T1000 (cell line): ENCODE measurements around the gene OR1J2.
"Not testable (repeated sequence)": the region's sequence is repeated elsewhere in the genome, so short reads cannot be mapped to it uniquely, and the experiment has no call there.

ENCODE experiments used
- DNase-seq: peaks from one replicate; lab custom pipeline; 2025; ENCODE audit warnings: mixed read lengths; lab: John Stamatoyannopoulos, UW

The OR1J2 gene, protein sequence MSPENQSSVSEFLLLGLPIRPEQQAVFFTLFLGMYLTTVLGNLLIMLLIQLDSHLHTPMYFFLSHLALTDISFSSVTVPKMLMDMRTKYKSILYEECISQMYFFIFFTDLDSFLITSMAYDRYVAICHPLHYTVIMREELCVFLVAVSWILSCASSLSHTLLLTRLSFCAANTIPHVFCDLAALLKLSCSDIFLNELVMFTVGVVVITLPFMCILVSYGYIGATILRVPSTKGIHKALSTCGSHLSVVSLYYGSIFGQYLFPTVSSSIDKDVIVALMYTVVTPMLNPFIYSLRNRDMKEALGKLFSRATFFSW

DNA sequence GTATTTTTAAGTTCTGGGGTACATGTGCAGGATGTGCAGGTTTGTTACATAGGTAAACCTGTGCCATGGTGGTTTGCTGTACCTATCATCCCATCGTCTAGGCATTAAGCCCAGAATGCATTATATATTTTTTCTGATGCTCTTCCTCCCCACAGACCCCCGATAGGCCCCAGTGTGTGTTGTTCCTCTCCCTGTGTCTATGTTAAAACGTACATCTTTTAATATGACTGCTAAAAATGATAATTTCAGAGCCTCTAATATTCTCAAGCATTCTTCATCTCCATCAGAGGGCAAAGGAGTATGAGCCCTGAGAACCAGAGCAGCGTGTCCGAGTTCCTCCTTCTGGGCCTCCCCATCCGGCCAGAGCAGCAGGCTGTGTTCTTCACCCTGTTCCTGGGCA is at the start of gene OR1J2:
Gene OR1J2 (plus strand): TSS at position 301 of the 400 bp plus-strand sequence. CDS start 0 bp downstream, at position 301.
- DNase-seq = no peak

DNA sequence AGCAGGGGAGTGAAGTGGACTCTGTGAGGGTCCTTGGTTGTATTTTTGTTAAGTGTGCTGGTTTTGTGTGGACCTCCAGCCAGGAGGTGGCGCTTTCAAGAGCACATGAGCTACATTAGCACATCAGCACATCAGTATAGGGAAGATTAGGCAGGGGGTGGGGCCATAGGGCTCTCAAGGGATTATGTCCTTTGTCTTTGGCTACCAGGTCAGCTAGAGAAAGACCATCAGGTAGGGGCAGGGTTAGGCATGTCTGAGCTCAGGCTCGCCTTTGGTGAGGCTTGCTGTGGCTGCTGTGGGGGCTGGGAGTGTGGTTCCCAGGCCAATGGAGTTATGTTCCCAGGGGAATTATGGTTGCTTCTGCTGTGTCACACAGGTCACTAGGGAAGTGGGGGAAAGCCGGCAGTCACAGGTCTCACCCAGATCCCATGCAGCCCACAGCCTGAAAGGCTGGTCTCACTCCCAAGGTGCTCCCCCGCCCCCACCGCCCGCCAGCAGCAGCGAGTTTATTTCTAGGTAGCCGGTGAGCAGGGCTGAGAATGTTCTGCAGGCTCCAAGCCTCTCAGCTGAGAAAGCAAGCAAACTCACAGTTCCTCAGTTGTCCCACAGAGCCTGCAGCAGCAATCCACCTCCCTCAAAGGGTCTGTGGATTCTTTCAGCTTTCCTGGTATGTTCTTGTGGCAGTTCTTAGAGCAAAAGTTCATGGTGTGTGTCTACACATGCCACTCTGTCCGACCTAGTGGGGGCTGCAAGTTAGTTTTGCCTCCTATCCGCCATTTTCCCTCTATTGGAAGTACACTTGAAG is 46.6 kb upstream of the OR1J2 start:
- no peak for DNase-seq

DNA sequence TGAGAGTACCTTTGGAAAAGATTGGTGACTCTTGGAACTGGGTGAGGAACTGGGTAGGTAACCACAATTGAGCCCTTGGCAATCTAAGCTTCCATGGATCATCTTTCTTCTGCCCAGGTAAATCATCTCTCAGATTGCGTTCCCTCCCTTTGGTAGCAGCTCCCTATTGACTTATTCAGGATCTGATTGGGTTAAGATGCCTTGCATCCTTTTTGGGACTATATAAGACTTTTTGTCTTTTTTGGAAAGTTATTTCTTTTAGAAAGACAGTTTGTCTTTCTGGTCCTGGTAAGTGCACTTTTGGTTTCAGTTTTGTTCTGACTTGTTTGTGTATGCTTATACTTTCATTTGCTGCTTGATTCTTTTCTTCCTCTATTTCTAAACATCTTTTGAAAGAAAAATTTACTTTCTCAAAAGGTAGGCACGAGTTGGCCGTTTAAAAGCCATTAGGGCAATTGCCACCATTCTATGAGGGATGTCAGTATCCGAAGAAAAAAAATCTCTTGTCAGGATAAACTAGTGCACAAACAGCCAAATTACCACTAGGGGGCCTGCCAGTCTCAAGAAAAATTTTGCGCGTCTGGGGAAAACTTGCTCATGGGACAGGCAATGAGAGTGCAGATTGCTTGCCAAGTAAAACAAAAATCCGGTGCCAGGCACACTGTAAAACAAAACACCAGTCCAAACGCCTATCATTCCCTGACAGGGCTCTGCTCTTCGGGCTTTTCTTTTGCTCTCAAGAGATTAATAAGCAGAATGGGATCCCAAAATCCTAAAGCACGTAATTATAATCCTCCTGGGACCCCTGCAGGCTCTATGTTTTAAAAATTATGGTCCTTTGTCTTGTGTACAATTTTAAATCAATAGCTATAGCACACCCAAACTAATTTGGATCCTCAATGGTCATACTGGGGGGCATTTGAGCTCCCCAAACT is 45.7 kb upstream of the OR1J2 start:
- peak; percentile 63 for DNase-seq

DNA sequence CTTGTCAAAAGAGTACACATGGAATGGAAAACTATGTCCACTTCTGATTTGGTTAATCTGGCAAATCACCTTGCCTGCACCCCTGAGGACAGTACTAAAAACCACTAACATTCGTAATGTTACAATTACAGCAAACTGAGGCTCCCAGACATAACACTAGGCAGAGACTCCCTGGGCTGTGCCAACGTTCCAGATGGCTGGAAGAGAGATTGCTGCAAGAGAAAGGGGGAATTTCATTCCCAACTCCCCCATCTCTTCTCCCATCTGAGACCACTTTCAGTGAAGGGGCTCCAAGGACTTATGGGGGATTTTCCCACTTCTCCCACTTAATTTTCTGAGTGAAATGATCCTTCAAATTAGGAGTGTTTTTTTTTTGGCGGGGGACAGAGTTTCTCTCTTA is 44.1 kb upstream of the OR1J2 start:
- no peak for DNase-seq

DNA sequence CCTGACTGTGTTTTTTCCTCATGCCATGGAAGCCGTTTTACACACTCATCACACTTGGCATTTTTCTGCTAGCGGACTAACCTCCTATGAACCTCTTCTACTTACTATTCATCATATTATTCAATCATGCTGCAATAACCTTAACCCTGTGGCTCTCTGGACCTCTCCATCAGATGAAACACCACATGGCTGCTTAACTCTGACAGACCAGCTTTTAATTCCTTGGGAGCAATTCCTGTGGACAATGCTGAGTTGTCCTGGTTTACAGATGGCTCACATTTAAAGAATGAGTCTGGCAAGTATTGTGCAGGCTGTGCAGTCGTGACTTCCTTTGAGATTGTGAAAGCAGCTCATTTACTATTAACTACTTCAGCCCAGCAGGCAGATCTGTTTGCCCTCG is 41.9 kb upstream of the OR1J2 start:
- no peak for DNase-seq

DNA sequence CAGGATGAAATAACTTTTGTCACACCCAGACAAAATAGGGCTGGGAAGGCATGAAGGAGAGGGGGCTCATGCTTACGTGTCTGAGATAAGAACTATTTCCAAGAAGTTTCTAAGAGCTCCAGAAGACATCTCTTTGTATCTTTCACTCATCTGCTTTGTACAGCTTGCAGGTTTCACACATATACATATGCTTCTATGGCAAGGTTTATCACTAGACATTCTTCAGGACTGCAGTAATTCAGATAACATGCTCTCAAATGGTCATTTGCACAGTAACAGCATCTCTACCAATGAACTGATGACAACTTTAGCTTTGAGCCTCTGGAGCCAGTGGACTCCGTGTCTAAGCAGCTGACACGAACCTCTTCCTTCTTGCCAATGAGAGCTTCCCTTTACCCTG is 36.0 kb upstream of the OR1J2 start:
- no peak for DNase-seq

DNA sequence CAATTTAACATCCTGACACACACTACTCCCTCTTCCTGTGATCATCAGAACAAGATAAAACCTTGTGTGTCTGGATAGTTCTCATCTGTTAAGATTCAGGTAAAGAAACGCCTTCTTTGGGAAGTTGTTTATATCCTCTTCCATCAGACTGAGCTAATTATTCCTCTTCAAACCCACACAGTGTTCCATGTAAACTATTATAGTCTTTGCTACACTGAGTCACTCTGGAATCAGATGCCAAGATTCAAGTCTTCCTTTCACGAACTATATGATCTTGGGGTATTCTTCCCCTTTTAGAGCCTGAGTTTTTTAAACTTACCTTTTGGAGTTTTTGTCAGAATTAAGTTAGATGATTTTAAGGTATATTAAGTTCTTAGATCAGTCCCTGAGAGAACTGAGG is 34.9 kb upstream of the OR1J2 start:
- no peak for DNase-seq

DNA sequence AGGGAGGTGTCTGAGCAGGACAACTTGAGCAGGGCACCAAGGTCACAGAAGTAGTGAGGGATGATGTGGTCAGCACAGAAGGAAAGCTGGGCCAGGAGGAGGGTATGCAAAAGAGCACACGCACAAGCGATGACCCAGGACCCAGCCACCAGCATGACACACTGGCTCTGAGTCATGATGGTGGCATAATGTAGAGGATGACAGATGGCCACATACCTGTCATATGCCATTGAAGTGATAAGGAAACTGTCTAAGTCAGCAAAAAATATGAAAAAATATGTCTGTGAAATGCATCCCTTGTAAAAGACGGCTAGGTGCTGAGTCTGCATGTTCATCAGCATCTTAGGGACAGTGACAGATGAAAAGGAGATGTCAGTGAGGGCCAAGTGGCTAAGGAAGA is 33.3 kb upstream of the OR1J2 start:
- DNase-seq = no peak

DNA sequence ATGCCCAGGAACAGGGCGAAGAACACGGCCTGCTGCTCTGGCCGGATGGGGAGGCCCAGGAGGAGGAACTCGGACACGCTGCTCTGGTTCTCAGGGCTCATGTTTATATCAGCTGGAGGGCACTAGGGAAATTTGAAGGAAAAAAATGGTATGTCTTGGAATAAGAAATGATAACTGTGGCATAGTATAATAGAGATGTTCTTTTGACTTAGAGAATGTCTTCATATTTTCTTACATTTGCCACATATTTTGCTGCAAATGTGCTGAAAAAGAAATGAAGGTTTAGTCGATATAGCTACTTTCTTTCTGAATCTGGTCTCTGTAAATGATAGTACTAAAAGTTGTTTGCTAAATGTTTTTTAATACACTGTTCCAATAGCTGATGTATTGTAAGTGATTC is 32.8 kb upstream of the OR1J2 start, which contains the start of gene OR1J1:
Gene OR1J1 (minus strand): TSS at position 101 of the 400 bp plus-strand sequence. CDS start 0 bp downstream, at position 101.
- DNase-seq = no peak

DNA sequence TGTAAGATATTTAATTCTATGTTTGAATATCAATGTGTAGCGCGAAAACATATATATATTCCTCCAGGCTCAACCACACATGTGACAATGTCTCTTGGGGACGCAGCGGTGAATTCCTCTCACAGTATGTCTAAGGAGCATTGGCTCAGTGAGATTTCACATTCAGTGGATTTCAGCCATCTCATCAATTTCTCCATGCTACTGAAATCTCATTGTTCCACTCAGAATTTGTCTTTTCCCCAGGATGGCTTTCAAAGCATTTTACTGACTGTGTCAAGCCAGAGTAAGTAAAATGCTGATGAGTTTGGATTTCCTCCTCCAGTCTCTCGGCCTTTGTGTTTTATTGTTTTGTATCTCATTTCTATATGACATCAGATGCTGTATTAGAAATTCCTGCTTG is 31.5 kb upstream of the OR1J2 start:
- no peak for DNase-seq

DNA sequence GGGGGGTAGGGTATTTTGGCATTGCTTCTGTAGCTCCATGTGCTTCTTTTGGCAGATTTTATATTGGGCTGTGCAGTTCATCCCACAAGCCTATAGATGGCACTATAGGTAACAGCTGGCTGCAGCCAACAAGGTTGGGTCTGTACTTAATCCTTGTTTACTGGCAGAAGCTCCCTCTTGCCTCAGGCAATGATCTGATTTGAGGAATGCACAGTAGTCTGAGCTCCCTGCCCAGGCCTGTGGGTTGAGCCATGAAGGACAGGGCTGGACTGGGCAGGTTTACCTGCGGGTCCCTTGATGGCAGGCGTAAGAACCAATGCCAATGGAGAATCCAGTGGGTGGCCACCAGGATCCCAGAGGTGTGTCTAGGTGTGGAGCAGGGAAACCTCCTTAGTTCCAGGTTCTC is 11.7 kb upstream of the OR1J2 start:
- no peak for DNase-seq

DNA sequence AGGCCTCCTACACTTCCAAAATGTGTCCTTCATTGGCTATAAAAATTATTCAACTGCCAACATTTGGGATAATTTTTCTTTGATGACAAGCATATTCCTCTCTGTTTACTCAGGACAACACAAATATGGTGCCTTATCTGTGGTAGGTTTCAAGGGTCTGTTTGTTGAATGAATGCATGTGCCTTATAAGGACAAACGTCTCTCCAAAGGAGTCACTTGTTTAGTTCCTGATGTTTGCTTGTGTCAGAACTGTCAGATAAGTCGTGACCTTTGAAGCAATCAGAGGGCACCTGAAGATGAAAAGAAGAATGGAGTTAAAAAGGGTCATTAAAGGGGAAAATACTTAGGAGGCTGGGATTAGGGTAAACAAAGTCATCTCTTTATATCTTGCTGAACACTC is 3.6 kb upstream of the OR1J2 start:
- no peak for DNase-seq

DNA sequence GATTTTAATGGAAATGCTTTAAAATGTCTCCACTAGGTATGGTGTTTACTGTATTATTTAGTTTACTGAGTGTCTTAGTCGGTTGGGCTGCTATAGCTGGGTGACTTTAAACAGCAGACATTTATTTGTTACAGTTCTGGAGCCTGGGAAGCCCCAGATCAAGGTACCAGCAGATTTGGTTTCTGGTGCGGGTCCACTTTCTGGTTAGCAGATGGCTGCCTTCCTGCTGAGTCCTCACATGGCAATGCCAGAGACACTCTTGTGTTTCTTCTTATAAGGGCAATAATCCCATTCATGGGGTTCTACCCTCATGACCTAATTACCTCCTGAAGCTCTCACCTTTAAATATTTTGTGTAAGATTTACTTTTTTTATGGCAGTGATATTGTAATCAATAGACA is 7.6 kb downstream of the OR1J2 start:
- no peak for DNase-seq

DNA sequence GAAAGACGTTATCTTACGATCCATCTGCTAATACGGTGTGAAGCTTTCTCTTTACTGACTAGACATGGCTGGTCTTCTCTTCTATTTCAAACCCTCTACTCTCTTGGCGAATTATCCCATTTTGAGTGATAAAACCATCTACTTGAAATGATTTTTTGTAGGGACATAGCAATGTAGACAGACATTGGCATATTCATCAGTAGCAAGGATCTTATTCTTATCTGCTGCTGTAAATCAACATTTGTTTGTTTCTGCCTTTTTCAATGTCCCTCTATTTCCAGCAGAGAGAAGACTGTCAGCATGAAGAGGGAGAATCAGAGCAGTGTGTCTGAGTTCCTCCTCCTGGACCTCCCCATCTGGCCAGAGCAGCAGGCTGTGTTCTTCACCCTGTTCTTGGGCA is 8.2 kb downstream of the OR1J2 start, which contains the start of gene OR1J4:
Gene OR1J4 (plus strand): TSS at position 301 of the 400 bp plus-strand sequence. CDS start 0 bp downstream, at position 301.
- no peak for DNase-seq

DNA sequence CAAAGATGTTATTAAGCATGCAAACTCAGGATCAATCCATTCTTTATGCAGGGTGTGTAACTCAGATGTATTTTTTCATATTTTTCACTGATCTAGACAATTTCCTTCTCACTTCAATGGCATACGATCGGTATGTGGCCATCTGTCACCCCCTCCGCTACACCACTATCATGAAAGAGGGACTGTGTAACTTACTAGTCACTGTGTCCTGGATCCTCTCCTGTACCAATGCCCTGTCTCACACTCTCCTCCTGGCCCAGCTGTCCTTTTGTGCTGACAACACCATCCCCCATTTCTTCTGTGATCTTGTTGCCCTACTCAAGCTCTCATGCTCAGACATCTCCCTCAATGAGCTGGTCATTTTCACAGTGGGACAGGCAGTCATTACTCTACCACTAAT is 8.8 kb downstream of the OR1J2 start:
- DNase-seq = no peak

DNA sequence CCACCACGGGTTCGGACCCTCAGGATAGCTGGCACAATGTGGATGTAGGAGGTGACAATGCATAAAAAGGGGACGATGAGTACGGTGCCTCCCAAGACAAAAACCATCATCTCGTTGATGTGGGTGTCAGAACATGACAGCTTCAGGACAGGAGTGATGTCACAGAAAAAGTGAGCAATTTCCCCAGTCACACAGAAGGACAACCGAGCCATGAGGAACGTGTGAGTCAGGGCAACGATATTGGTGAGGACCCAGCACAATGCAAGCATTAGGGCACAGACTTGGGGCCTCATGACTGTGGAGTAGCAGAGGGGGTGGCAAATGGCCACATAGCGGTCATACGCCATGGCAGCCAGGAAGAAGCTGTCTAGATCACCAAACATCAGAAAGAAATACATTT is 16.0 kb downstream of the OR1J2 start:
- DNase-seq = no peak

DNA sequence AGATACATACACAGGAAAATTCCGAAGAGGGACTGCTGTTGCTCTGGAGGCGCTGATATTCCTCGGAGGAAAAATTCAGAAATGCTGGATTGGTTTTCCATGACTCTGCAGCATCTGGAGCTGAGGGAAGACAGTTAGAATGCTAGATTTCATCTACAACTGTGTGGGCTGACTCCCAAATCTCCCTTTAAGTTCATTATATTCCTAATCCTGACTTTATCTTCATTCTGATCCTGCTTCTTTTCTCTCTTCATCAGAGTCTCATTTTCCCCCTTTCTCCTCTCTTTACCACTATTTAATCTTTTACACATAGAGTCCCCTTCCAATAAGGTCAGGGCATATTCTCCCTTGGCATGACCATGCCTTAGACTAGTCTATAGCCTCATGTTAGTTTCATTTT is 16.6 kb downstream of the OR1J2 start, which contains the start of gene OR1N1:
Gene OR1N1 (minus strand): TSS at position 101 of the 400 bp plus-strand sequence. CDS start 0 bp downstream, at position 101.
- DNase-seq = no peak

DNA sequence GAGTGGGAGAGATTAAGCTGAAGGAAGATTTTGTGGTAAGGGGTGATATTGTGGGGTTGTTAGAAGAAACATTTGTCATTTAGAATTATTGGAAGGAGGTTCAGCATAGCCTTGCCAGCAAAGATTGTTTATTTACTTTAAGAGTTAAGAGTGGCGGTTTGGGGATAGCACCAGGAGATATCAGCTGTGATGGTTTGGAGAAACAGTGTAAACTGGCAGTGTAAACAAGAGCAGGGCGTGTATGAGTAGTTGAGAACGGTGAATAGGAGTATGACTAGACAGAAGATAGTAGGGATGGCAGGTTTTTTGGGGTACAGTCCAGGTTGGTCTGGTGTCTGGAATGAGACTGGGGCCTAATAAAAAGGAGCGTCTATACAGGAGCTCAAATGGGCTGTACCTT is 20.6 kb downstream of the OR1J2 start:
- DNase-seq = not testable (repeated sequence)

DNA sequence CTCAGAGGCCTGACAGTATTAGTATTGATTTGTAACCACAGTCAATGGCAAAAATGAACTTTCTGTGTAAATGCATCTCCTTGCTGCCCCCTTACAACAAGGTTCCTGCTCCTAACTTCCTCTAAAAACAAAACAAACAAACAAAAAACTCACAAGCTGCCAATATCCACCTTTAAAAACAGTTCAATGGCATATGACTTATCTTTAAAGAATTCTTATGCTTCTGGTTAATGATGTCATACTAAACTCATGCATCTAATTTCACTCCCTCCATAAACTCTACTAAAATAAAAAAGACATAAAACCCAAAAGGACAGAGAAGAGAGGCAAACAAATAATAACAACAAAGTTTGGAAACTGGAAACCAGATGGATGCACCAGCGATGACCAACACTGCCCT is 25.5 kb downstream of the OR1J2 start:
- DNase-seq = no peak

DNA sequence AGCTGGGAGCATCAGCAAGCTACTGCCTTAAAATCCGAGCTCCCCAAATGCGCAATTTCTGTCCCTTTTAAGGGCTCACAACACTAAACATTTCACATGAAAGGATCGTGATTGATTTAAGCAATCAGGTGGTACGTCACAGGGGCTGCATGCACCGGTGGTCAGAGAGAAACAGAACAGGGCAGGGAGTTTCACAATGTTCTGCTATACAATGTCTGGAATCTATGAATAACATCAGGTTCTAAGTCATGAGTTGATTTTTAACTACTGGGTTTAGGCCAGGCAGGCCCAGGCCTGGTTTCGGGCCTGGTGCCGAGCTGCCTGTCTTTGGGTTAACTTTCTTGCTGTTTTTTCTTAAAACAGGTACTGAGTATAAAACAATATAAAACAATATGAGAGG is 26.5 kb downstream of the OR1J2 start:
- not testable (repeated sequence) for DNase-seq

DNA sequence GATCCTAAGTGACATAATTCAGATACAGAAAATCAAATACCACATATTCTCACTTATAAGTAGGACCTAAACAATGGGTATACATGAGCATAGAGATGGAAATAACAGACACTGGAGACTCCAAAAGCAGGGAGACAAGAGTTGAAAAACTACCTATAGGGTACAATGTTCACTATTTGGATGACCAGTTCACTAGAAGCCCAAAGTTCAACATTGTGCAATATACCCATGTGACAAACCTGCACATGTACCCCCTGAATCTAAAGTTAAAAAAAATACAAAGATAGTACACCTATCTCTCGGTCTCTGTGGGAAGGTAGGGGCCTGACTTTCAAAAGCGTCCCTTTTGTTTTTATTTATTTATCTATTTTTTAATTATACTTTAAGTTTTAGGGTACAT is 28.2 kb downstream of the OR1J2 start:
- DNase-seq = no peak

DNA sequence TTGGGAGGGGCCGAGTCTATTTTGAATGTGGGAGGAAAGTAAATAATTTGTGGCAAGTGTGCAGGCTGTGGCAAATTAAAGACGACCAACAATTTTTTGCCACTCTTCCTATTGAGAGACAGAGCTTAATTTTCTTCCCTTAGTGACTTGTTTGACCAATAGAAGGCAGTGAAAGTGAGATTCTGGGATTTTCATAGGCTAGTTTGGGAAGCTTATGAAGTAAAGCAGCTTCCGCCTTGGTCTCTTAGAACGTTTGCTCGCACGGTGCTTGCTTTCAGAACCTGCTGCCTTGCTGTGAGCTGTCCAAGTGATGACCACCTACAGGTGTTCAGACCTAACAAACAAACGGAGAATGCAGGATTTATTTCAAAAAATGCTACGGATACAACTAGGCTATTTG is 35.6 kb downstream of the OR1J2 start:
- DNase-seq = no peak
